Epithelial cell of proximal tubule (primary cell): Measurements from ENCODE around the gene ZNF771. TPM values are rescaled to one million over a fixed set of nuclear protein-coding genes. Genes with fewer than 3 reads are reported as not detected.
A peak's percentile ranks its signal among the peaks of the same experiment; 100 is the strongest.

Experiments used
- DNase-seq: peaks from one replicate; pipeline ENCODE4 v3.0.0-alpha.2; 2011; ENCODE audit warnings: low read depth
- H3K4me3 ChIP-seq: 2 replicates; pipeline ENCODE4 v1.5.1; 2011; ENCODE audit warnings: low read depth, mild to moderate bottlenecking, low read length
- total RNA-seq: library from RNA; depleted of rRNA; stranded (reverse); fragments of >200 nt; gene quantifications from 2 replicates; pipeline ENCODE4 v1.2.3, GENCODE V29; 2015
- TF ChIP-seq, protein P1 (sequence below): conservative IDR thresholded peaks from 2 replicates; pipeline ENCODE4 v1.5.1; 2012; ENCODE audit warnings: low read depth, mild to moderate bottlenecking, low read length

Gene ZNF771
- total RNA-seq, 1 donor from 2014 or later, result 6.1 TPM

DNA sequence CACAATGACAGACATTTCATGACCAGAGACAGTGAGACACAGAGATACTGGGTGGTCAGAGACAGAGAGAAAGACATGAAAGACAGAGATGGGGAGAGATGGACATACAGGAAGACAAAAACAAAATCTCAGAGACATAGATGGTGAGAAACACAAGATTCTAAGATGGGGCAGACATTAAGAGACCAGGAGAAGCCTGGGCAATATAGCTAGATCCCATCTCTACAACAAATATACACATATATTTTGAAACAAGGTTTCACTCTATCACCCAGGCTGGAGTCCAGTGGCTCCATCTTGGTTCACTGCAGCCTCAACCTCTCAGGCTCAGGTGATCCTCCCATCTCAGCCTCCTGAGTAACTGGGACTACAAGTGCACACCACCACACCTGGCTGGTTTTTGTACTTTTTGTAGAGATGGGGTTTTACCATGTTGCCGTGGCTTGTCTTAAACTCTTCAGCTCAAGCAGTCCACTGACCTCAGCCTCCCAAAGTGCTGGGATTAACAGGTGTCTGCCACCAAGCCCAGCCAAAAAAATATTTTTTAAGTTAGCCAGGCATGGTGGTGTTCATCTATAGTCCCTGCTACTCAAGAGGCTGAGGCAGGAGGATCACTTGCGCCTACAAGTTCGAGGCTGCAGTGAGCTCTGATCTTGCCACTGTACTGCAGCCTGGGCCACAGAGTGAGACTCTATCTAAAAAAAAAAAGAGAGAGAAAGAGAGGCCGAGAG lies 27.2 kb upstream of the ZNF771 start:
- TF ChIP-seq, protein P1, sequence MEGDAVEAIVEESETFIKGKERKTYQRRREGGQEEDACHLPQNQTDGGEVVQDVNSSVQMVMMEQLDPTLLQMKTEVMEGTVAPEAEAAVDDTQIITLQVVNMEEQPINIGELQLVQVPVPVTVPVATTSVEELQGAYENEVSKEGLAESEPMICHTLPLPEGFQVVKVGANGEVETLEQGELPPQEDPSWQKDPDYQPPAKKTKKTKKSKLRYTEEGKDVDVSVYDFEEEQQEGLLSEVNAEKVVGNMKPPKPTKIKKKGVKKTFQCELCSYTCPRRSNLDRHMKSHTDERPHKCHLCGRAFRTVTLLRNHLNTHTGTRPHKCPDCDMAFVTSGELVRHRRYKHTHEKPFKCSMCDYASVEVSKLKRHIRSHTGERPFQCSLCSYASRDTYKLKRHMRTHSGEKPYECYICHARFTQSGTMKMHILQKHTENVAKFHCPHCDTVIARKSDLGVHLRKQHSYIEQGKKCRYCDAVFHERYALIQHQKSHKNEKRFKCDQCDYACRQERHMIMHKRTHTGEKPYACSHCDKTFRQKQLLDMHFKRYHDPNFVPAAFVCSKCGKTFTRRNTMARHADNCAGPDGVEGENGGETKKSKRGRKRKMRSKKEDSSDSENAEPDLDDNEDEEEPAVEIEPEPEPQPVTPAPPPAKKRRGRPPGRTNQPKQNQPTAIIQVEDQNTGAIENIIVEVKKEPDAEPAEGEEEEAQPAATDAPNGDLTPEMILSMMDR, result no peak
- H3K4me3 ChIP-seq, result no peak overlapping the region
- no peak for DNase-seq

DNA sequence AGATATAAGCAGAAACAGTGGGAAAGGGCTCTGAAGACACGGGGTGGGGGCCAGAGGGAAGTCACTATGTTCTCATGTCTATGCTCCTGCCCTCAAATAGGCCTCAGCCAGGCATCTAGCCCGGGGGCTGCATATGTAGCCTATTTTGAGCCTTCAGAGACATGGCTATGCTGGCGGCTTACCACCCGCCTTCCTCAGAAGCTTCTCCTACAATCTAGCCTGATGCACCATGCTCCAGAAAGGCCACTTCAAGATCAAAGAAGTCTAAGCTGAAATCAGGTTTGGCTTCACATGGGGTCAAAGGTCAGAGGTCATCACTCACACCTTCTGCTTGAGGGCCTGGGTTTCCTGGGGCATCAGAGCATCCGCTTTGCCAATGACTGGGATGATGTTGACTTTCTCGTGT lies 26.6 kb upstream of the ZNF771 start:
- no peak for DNase-seq

DNA sequence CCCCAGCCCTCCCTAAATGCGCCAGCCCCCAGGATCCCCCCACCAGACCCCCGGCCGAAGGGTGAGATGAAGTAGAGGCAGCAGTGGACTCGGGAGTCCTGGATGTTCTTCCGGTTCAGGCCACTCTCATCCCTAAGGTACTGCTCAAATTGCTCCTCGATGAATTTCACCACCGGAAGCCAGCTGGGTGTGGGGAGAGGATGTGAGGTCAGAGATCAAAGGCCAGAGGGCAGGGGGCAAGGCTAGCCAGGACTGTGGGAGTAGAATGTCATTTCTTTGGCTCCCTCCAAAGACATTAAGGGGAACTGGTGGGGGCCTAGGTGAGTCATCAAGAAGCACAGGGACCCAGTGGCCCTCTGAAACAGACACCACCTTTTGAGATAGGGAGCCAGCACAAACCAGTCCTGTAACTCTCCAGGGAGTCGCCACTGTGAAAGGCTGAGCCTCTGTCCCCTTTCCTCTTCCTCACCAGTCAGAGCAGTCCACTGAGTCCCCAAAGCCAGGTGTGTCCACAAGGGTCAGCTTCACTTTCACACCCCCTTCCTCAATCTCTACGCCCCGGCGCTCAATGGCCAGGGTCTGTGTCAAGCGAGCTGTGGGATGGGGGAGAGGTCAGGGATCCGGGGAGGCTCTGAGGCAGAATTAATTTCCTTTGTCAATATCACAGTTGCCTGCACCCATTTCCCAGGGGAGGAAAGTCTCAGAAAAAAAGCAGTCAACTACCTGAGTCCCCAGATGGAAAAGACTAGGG lies 25.9 kb upstream of the ZNF771 start:
- no peak for DNase-seq
- H3K4me3 ChIP-seq, result no peak overlapping the region
- TF ChIP-seq, protein P1, result no peak

More for the DNA sequence above, 26.6 kb upstream of the ZNF771 start:
- TF ChIP-seq, protein P1, result no peak
- H3K4me3 ChIP-seq, result no peak overlapping the region

DNA sequence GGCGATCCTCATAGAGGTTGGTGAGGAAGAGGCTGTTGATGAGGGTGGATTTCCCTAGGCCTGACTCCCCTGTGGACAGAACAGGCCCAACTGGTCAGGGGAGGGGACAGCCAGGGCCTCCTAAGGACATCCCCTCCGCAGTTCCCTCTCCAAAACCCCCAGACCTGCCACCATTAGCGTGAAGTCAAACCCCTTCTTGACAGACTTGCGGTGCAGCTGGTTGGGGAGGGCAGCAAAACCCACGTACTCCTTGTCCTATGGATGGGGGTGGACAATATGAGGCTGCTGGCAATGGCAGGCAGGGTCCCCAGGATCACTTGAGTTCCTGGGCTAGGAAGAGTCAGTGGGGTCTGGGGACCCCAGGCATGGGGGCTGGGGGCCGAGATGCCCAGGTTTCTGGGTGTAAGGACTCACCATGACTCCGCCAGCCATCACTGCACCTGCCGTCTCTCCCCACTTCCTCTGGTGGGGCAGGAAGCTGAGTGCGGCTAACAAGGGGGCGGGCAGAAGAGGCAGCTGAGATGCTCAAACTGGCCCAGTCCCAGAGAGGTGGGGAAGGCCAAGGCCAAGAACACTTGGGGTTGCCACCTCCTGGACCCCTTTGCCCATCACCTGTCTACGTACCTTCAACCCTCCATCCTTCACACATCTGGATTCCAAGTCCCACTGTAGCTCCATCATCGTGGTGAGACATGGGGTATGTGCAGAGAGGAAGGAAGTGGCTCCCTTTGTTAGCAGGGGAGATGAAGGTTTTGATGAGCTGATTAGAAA lies 25.1 kb upstream of the ZNF771 start, which contains the start of gene SEPTIN1:
TSS of gene SEPTIN1 (minus strand) at position 451 of the 771 bp plus-strand sequence. CDS start at position 432, 19 bp downstream.
- H3K4me3 ChIP-seq, result no peak within 1 kb of the TSS
- no peak for DNase-seq
- TF ChIP-seq, protein P1, result no peak

DNA sequence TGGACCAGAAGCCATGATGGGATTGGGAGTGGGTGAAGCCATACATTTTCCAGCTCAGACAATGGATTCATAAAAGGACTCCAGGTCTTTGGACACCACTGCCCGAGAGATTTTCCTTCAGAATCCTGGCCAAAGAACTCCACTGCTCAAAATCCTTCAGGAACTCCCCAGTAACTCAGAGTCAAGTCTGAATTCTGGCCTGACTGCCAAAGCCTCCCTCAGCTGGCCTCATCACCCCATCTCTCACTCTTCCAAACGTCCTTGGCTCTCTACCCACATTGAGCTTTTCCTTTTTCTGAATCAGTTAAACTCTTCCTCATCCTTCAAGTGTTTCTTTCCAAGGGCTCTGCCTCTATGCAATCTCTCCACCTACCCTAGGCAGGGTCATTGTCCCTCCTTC lies 23.9 kb upstream of the ZNF771 start:
- no peak overlapping the region for H3K4me3 ChIP-seq
- no peak for DNase-seq
- TF ChIP-seq, protein P1, result no peak

DNA sequence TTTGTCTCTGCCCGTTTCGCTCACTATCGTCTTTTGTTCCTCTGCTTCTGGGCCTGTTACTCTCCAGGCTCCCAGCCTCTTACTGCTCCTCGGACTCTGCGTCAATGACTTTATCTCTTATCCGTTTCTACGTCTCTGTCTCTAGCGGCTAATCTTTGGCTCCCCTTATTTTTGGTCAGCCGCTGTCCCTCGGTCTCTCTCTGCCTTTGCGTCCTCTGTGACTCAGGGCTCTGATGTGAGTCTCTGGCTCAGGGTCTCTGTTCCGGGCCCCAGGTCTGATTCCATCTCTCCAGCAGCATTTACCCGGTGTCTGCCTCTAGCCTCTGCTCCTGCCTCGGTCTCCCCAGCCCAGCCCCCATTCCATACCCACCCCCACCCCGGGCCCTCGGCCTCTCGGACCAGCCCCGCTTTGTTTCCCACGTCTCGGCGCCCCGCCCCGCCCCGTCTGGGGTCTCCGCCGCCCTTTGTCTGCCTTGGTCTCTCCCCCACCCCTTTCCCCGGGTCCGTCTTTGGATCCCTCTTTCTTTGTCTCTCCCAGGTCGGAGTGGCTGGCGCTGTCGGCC lies 12.7 kb upstream of the ZNF771 start:
- no peak for DNase-seq
- TF ChIP-seq, protein P1, result no peak

More for the DNA sequence above, 12.7 kb upstream of the ZNF771 start:
- peak overlapping the region; percentile 90 for H3K4me3 ChIP-seq
